Progenitor cell of endocrine pancreas (in vitro differentiated cells): ENCODE data around the gene NPAS2. TPM values are rescaled to one million over a fixed set of nuclear protein-coding genes. Genes with fewer than 3 reads are reported as not detected.

Experiments used
- DNase-seq: peaks from one replicate; pipeline ENCODE4 v3.0.0; 2021; ENCODE audit warnings: low spot score; ENCODE audit not compliant: unreplicated experiment
- H3K27ac Mint-ChIP-seq: 2 replicates; pipeline ENCODE4 v1.8.0; 2021; ENCODE audit warnings: mild to moderate bottlenecking, moderate library complexity, mixed read lengths
- H3K27me3 Mint-ChIP-seq: 2 replicates; pipeline ENCODE4 v1.8.0; 2021; ENCODE audit warnings: mixed read lengths
- H3K36me3 Mint-ChIP-seq: 2 replicates; pipeline ENCODE4 v1.8.0; 2022; ENCODE audit warnings: mixed read lengths; ENCODE audit not compliant: insufficient read depth
- H3K4me1 Mint-ChIP-seq: 2 replicates; pipeline ENCODE4 v1.8.0; 2021; ENCODE audit warnings: low read depth, mixed read lengths
- H3K4me3 Mint-ChIP-seq: 2 replicates; pipeline ENCODE4 v1.8.0; 2021; ENCODE audit warnings: low read depth, mild to moderate bottlenecking, moderate library complexity, mixed read lengths
- H3K9me3 Mint-ChIP-seq: 2 replicates; pipeline ENCODE4 v1.8.0; 2021; ENCODE audit warnings: low read depth, mixed read lengths
- total RNA-seq: library from RNA; stranded (reverse); gene quantifications from 2 replicates; pipeline ENCODE4 v1.2.1, GENCODE V29; 2021
- TF ChIP-seq, protein P1 (sequence below): fragments of 200-600 bp; sonication (generic); IDR thresholded peaks from one replicate; pipeline ENCODE4 v1.5.0; 2021; ENCODE audit warnings: antibody characterized with exemption, mild to moderate bottlenecking; ENCODE audit not compliant: unreplicated experiment

The NPAS2 gene
- total RNA-seq, 1 donor from 2014 or later: 0.84 TPM

DNA sequence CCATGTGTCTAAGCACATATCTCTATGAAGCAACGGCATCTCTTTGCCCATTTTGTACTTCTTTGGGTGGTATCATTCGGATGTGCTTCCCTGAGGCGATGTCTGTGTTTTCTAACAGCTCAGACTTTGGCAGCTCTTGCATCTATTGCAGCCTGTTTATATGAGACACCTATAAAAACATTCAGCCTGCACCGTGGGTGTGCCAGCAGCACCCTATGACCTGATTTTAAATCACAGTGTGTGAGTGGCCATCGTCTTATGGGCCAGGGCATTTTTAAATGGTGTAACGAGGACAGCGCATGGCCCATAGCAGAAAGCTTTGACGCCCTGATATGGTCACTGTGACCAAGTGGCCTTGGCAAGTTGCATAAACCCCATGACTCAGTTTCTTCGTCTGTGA is 12.9 kb downstream of the NPAS2 start:
- TF ChIP-seq, protein P1, sequence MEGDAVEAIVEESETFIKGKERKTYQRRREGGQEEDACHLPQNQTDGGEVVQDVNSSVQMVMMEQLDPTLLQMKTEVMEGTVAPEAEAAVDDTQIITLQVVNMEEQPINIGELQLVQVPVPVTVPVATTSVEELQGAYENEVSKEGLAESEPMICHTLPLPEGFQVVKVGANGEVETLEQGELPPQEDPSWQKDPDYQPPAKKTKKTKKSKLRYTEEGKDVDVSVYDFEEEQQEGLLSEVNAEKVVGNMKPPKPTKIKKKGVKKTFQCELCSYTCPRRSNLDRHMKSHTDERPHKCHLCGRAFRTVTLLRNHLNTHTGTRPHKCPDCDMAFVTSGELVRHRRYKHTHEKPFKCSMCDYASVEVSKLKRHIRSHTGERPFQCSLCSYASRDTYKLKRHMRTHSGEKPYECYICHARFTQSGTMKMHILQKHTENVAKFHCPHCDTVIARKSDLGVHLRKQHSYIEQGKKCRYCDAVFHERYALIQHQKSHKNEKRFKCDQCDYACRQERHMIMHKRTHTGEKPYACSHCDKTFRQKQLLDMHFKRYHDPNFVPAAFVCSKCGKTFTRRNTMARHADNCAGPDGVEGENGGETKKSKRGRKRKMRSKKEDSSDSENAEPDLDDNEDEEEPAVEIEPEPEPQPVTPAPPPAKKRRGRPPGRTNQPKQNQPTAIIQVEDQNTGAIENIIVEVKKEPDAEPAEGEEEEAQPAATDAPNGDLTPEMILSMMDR: no peak
- Mint-ChIP-seq H3K9me3 (peaks cover 10% of the 10 kb centered on the region), H3K36me3 (peaks cover 1% of the 10 kb centered on the region), H3K27ac (no peak overlapping the region), H3K4me1 (peaks cover 1% of the 10 kb centered on the region), H3K4me3 (no peak overlapping the region), H3K27me3 (peaks cover 15% of the 10 kb centered on the region)
- no peak for DNase-seq

DNA sequence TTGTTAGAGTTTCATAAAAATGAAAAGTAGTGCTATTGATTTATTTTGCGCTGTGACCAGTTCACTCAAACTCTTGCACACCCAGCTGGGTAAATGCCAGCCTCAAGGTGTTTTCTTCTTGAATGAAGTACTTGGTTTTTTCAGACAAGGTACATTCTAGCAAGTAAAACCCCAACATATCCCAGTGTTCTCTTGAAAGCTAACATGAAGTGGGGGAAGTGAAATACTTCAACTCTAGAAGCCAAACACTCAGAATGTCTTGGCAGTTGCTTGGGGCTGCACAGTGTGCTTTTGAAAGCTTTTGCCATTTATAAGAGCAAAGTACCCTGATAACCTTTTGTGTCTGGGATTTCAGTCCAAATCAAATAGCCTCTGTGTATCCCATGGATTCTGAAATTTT is 13.4 kb downstream of the NPAS2 start:
- Mint-ChIP-seq H3K27me3 (peaks cover 15% of the 10 kb centered on the region), H3K4me3 (no peak overlapping the region), H3K27ac (no peak overlapping the region), H3K9me3 (peaks cover 5% of the 10 kb centered on the region), H3K36me3 (no peaks in the 10 kb centered on the region), H3K4me1 (peaks cover 1% of the 10 kb centered on the region)
- TF ChIP-seq, protein P1: no peak
- no peak for DNase-seq

DNA sequence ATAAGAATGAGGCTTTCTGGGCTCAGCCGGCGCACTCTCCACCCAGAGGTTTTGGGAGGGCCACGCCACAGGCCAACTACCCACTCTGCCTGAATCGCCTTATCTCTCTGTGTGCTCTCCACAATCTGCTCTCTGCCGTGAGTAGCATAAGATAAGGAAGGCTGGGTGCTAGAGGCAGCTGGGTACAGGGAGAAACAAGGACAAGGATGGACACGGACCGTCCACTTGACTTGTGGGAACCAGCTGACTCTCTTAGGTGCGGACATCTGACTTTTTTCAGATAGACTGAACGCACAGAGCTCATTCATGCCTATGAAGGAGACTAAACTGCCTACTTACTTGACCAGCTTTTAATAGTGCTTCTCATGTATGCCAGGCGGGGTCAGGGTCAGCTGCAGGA is 14.3 kb downstream of the NPAS2 start:
- peaks cover 1% of the 10 kb centered on the region for H3K4me1 Mint-ChIP-seq
- H3K4me3 Mint-ChIP-seq: no peak overlapping the region
- no peak overlapping the region for H3K27ac Mint-ChIP-seq
- no peaks in the 10 kb centered on the region for H3K9me3 Mint-ChIP-seq
- no peaks in the 10 kb centered on the region for H3K36me3 Mint-ChIP-seq
- no peak for DNase-seq
- H3K27me3 Mint-ChIP-seq: peaks cover 15% of the 10 kb centered on the region
- TF ChIP-seq, protein P1: no peak

DNA sequence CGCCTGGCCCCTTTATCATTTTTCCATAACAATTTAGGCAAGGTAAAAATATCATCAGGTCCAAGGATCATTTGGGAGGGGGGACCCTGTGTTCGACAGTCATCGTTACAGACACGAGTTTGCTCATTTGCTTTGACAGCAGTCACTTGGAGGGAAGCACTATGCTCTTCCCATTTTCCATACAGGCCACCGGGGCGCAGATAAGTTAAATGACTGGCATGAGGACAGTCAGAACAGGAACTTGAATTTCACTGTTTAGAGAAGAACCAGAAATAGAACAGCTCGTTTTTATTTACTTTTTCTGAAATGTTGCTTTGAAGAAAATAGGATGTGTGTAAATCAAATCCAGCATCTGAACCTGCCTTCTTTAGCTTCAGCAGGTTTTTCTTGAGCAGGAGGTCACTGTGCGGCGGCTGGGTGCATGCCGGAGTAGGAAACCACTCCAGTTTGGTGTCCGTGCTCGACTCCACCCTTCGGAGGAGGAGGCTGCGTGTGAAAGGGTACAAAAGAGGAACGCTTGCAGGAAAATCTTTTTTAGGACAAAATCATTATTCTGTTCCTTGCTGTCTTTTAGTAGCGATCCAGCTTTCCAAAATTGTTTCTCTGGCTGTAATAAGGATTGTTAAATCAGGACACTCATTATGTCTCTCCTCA is 15.2 kb downstream of the NPAS2 start:
- H3K27me3 Mint-ChIP-seq: peaks cover 17% of the 10 kb centered on the region
- DNase-seq: no peak
- TF ChIP-seq, protein P1: no peak
- H3K9me3 Mint-ChIP-seq: no peaks in the 10 kb centered on the region
- H3K4me1 Mint-ChIP-seq: peaks cover 1% of the 10 kb centered on the region
- H3K4me3 Mint-ChIP-seq: no peak overlapping the region
- no peak overlapping the region for H3K27ac Mint-ChIP-seq
- H3K36me3 Mint-ChIP-seq: no peaks in the 10 kb centered on the region

DNA sequence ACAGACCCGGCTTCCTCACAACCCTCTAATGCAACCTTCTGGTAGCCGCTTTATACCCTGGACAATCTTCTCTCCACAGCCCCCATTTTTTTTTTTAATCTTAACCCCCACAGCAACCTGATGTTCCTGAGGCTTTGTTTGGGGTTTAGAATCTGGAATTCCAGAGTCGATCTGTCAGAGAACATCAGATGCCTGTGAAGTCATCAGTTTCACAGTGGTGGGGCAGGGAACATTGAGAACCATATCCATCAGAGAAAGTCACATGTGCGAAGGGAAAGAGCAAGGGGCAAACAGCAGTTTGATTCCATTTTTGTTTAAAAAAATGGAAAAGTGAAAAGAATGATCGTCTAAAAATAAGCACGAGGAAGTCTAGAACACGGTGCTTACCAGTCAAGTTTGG is 20.6 kb downstream of the NPAS2 start:
- Mint-ChIP-seq H3K27me3 (peaks cover 12% of the 10 kb centered on the region), H3K4me3 (no peak overlapping the region), H3K27ac (no peak overlapping the region), H3K9me3 (peaks cover 5% of the 10 kb centered on the region), H3K4me1 (no peaks in the 10 kb centered on the region), H3K36me3 (no peaks in the 10 kb centered on the region)
- TF ChIP-seq, protein P1: no peak
- DNase-seq: no peak
